Measurements from ENCODE around the gene ZNF280D.

ZNF280D gene

GRCh38 chr15:56758770-56759449, 25.6 kb upstream of the ZNF280D start:
- TF ChIP-seq, protein P1, sequence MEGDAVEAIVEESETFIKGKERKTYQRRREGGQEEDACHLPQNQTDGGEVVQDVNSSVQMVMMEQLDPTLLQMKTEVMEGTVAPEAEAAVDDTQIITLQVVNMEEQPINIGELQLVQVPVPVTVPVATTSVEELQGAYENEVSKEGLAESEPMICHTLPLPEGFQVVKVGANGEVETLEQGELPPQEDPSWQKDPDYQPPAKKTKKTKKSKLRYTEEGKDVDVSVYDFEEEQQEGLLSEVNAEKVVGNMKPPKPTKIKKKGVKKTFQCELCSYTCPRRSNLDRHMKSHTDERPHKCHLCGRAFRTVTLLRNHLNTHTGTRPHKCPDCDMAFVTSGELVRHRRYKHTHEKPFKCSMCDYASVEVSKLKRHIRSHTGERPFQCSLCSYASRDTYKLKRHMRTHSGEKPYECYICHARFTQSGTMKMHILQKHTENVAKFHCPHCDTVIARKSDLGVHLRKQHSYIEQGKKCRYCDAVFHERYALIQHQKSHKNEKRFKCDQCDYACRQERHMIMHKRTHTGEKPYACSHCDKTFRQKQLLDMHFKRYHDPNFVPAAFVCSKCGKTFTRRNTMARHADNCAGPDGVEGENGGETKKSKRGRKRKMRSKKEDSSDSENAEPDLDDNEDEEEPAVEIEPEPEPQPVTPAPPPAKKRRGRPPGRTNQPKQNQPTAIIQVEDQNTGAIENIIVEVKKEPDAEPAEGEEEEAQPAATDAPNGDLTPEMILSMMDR (IDR thresholded peaks at IDR 0.05), result no peak

DNA sequence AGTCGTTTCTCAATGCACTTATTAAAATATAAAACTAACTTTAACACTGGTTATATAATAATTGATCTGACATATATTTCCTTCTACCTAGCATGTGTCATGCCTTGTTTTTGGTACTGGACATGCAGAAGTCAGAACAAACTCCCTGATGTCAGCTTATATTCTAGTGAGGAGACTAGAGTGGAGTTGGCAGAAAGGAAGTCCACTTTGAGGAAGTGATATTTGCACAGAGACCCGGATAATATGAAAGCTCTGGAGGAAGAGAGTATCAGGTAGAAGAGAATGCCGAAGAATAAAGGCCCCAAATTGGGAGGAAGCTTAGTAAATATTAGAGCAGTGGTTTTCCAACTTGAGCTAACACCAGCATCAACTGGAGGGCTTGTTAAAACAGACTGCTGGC, 24.6 kb upstream of the ZNF280D start:
- TF ChIP-seq, protein P1 (IDR thresholded peaks at IDR 0.05), result no peak

GRCh38 chr15:56754772-56755370, 21.6 kb upstream of the ZNF280D start:
- TF ChIP-seq, protein P1 (IDR thresholded peaks at IDR 0.05), result no peak

GRCh38 chr15:56752986-56753385, 19.7 kb upstream of the ZNF280D start:
- TF ChIP-seq, protein P1 (IDR thresholded peaks at IDR 0.05), result no peak

- TF ChIP-seq, protein P1 (IDR thresholded peaks at IDR 0.05), result no peak
Observed at GRCh38 chr15:56749982-56750381, 16.7 kb upstream of the ZNF280D start.

- TF ChIP-seq, protein P1 (IDR thresholded peaks at IDR 0.05), result no peak
Observed at GRCh38 chr15:56744701-56745683, 11.7 kb upstream of the ZNF280D start.

DNA sequence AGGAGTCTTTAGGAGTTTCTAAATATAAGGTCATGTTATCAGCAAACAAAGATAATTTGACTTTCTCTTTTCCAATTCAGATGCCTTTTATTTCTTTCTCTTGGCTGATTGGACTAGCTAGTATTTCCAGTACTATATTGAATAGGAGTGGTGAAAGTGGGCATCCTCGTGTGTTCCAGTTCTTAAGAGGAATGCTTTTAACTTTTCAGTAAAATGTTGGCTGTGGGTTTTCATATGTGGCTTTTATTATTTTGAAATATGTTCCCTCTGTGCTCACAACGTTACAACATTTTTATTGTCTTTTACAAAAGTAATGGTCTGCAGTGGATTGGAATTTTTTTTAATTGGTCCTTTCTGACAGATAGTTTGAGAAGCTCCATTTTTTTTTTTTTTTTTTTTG, 8.2 kb upstream of the ZNF280D start:
- TF ChIP-seq, protein P1 (IDR thresholded peaks at IDR 0.05), result no peak
